SIG-M5 (cell line): ENCODE measurements around the gene NDUFA13.

Experiments used
- DNase-seq: peaks from one replicate; lab custom pipeline; 2025; lab: John Stamatoyannopoulos, UW

Gene NDUFA13

GRCh38 chr19:19510432-19510831 lies 5.6 kb upstream of the NDUFA13 start:
- DNase-seq: no peak

GRCh38 chr19:19513682-19514081 lies 2.3 kb upstream of the NDUFA13 start:
- no peak for DNase-seq

- DNase-seq: no peak
Measured at GRCh38 chr19:19514215-19514657, 1.8 kb upstream of the NDUFA13 start.

GRCh38 chr19:19514881-19515641 lies 964 bp upstream of the NDUFA13 start, which contains the start of gene TSSK6:
Gene TSSK6, minus strand, starts transcription at chr19:19515548. Its CDS starts 121 bp downstream, at chr19:19515427.
- DNase-seq: no peak

GRCh38 chr19:19517235-19517619 lies 1.2 kb downstream of the NDUFA13 start:
- no peak for DNase-seq

GRCh38 chr19:19520989-19521388 lies 5.0 kb downstream of the NDUFA13 start:
- DNase-seq: no peak

GRCh38 chr19:19523177-19523576 lies 7.2 kb downstream of the NDUFA13 start:
- DNase-seq: no peak

- DNase-seq: no peak
Measured at GRCh38 chr19:19524053-19524452, 8.0 kb downstream of the NDUFA13 start.

- no peak for DNase-seq
Measured at GRCh38 chr19:19525611-19526380, 9.8 kb downstream of the NDUFA13 start.

GRCh38 chr19:19526581-19527370 lies 10.8 kb downstream of the NDUFA13 start:
- no peak for DNase-seq

GRCh38 chr19:19527371-19527656 lies 11.3 kb downstream of the NDUFA13 start:
- no peak for DNase-seq

GRCh38 chr19:19527674-19528625 lies 11.9 kb downstream of the NDUFA13 start:
- DNase-seq: no peak

- DNase-seq: no peak
Measured at GRCh38 chr19:19528721-19529490, 12.9 kb downstream of the NDUFA13 start, which contains the start of gene YJEFN3. Gene YJEFN3, plus strand, starts transcription at chr19:19528911. Its CDS starts 22 bp downstream, at chr19:19528933.

GRCh38 chr19:19529783-19530422 lies 13.9 kb downstream of the NDUFA13 start:
- DNase-seq: no peak

GRCh38 chr19:19530423-19530804 lies 14.4 kb downstream of the NDUFA13 start:
- DNase-seq: no peak

GRCh38 chr19:19530889-19531288 lies 14.9 kb downstream of the NDUFA13 start:
- DNase-seq: no peak

GRCh38 chr19:19531951-19532805 lies 16.2 kb downstream of the NDUFA13 start:
- no peak for DNase-seq

- DNase-seq: no peak
Measured at GRCh38 chr19:19532806-19533701, 17.0 kb downstream of the NDUFA13 start.
